ENCODE measurements around the gene STON2. TPM values are rescaled to one million over a fixed set of nuclear protein-coding genes. Genes with fewer than 3 reads are reported as not detected.
A peak's percentile ranks its signal among the peaks of the same experiment; 100 is the strongest.

The STON2 gene
- total and polyA plus RNA-seq, 2 of the 13 experiments (the other 11 are each of a cell fraction or from before 2014, with no cell fraction given) = 2.1 to 11.0 TPM

- no peak for FAIRE-seq
- in situ Hi-C loops (cut with HindIII; ENCODE audit: extremely low pct_ligation_motif_present, low pct_unique_long_range_greater_than_20kb) = no loop called here
Measured at GRCh38 chr14:81289516-81289915, 110.6 kb downstream of the STON2 start.

GRCh38 chr14:81286574-81287370 is 113.4 kb downstream of the STON2 start:
- no TSS peak for BruUV-seq (replicated peaks)
- no peak for FAIRE-seq
- Histone ChIP-seq H3K9ac (ENCODE audit: insufficient read depth, low read depth, low read length) (no peak overlapping the region), H3K9me3 (ENCODE audit: low read length) (peaks cover 8% of the 10 kb centered on the region), H2AFZ (ENCODE audit: low read length) (no peak overlapping the region), H3K4me1 (ENCODE audit: insufficient read depth, low read length) (no peaks in the 10 kb centered on the region), H3K4me3 (replicated peaks in 1 of 3; ENCODE audit: insufficient read depth in 1 of 3, low read depth in 2 of 3, low read length in 3 of 3) (no peak overlapping the region), H3K36me3 (replicated peaks in 1 of 2; ENCODE audit: control insufficient read depth in 1 of 2, insufficient read depth in 2 of 2, low read length in 2 of 2) (no peaks in the 10 kb centered on the region), H3K27ac (ENCODE audit: extremely low read length, insufficient read depth, low read length) (no peak overlapping the region), H3K27me3 (ENCODE audit: control insufficient read depth in 1 of 2, insufficient read depth in 2 of 2, low read length in 2 of 2) (no peaks in the 10 kb centered on the region), H3K4me2 (ENCODE audit: low read depth, low read length) (no peak overlapping the region), H4K20me1 (ENCODE audit: insufficient read depth, low read length) (no peaks in the 10 kb centered on the region), H3K79me2 (ENCODE audit: insufficient read depth, low read length) (no peaks in the 10 kb centered on the region)
- ChIA-PET CTCF (ENCODE audit: low intra/inter-chr PET ratio, low total read pairs) (no interaction called here), POLR2A (no interaction called here)
- ATAC-seq = no peak
- no peak for DNase-seq (ENCODE audit: low spot score)
- TF ChIP-seq NFIB (CRISPR knock-in tag; IDR thresholded peaks at IDR 0.05; ENCODE audit: borderline replicate concordance) = no peak
- TF ChIP-seq MAFF (IDR thresholded peaks at IDR 0.05; ENCODE audit: low read depth, low read length) = peak; percentile 51; the same call in 1 of the 2 replicates
- TF ChIP-seq KLF6 (CRISPR knock-in tag; IDR thresholded peaks at IDR 0.05) = no peak
- TF ChIP-seq MAFK (conservative IDR thresholded peaks at IDR 0.05 in 1 of 2, IDR thresholded peaks at IDR 0.05 in 1 of 2; ENCODE audit: low read length in 2 of 2) = peak; percentile 58 to 81
- no peak for TF ChIP-seq ZNF558 (CRISPR knock-in tag; IDR thresholded peaks at IDR 0.05; ENCODE audit: borderline replicate concordance)
- TF ChIP-seq ZNF329 (CRISPR knock-in tag; IDR thresholded peaks at IDR 0.05; ENCODE audit: low read depth) = no peak
- intact Hi-C loops (cut with micrococcal nuclease; ENCODE audit: unreplicated experiment) (no loop called here), in situ Hi-C loops (cut with HindIII; ENCODE audit: extremely low pct_ligation_motif_present, low pct_unique_long_range_greater_than_20kb) (no loop called here)
- WGBS (ENCODE audit: low lambda C conversion rate) = 95% methylated on average over 8 of the region's 8 CpGs

More at GRCh38 chr14:81289516-81289915, 110.6 kb downstream of the STON2 start:
- Histone ChIP-seq H3K36me3 (replicated peaks in 1 of 2; ENCODE audit: control insufficient read depth in 1 of 2, insufficient read depth in 2 of 2, low read length in 2 of 2) (no peaks in the 10 kb centered on the region), H2AFZ (ENCODE audit: low read length) (no peak overlapping the region), H3K4me2 (ENCODE audit: low read depth, low read length) (no peak overlapping the region), H3K27me3 (ENCODE audit: control insufficient read depth in 1 of 2, insufficient read depth in 2 of 2, low read length in 2 of 2) (no peaks in the 10 kb centered on the region), H3K4me3 (replicated peaks in 1 of 3; ENCODE audit: insufficient read depth in 1 of 3, low read depth in 2 of 3, low read length in 3 of 3) (no peak overlapping the region), H3K27ac (ENCODE audit: extremely low read length, insufficient read depth, low read length) (no peak overlapping the region), H3K4me1 (ENCODE audit: insufficient read depth, low read length) (no peaks in the 10 kb centered on the region), H3K79me2 (ENCODE audit: insufficient read depth, low read length) (no peaks in the 10 kb centered on the region), H3K9ac (ENCODE audit: insufficient read depth, low read depth, low read length) (no peak overlapping the region), H4K20me1 (ENCODE audit: insufficient read depth, low read length) (no peaks in the 10 kb centered on the region), H3K9me3 (ENCODE audit: low read length) (peaks cover 8% of the 10 kb centered on the region)
- intact Hi-C loops (cut with micrococcal nuclease; ENCODE audit: unreplicated experiment) = no loop called here
- ChIA-PET CTCF (ENCODE audit: low intra/inter-chr PET ratio, low total read pairs) (no interaction called here), POLR2A (no interaction called here)
- DNase-seq (ENCODE audit: low spot score) = no peak
- no peak for TF ChIP-seq CCAR2 (optimal IDR thresholded peaks at IDR 0.05; ENCODE audit: low read depth, low read length)
- no peak for TF ChIP-seq CBX5 (CRISPR knock-in tag; IDR thresholded peaks at IDR 0.05; ENCODE audit: borderline replicate concordance)
- no peak for TF ChIP-seq ZNF513 (CRISPR knock-in tag; conservative IDR thresholded peaks at IDR 0.05)
- peak; percentile 88 for TF ChIP-seq TOPORS (CRISPR knock-in tag; IDR thresholded peaks at IDR 0.05)
- TF ChIP-seq HNF4G (IDR thresholded peaks at IDR 0.05; ENCODE audit: borderline replicate concordance, low read depth, low read length) = no peak
- TF ChIP-seq HNF4G (CRISPR knock-in tag; IDR thresholded peaks at IDR 0.05; ENCODE audit: borderline replicate concordance, low read depth) = no peak
- TF ChIP-seq ZBTB42 (CRISPR knock-in tag; IDR thresholded peaks at IDR 0.05) = no peak
- 87% methylated on average over 6 of the region's 6 CpGs for WGBS (ENCODE audit: low lambda C conversion rate)
- ATAC-seq = no peak
- BruUV-seq (replicated peaks) = no TSS peak
